Measurements from ENCODE around the gene DMWD. TPM values are rescaled to one million over a fixed set of nuclear protein-coding genes. Genes with fewer than 3 reads are reported as not detected.

The DMWD gene
- total RNA-seq, 4 donors from 2014 or later: 41.5 to 75.5 (median 59.4) TPM

DNA sequence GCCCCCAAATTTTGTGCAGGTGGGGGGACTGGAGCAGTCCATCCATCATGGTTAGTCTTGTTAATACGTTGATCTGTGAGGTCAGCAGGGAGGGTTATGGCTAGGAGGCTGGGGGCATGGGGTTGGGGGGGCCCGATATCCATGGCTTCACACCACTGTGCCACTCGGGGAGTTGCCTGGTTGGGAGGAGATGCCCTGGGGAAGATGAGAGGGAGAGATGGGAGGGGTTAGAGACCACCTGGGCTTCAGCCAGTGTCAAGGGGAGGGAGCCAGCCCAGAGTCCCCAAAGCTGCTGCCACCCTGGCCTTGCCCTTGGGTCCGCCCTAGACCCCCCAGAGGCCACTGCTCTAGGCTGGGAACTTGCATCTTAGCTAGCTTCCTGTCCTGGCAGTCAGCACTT lies 8.5 kb downstream of the DMWD start:
- WGBS, 2 donors (ENCODE audit: low coverage in 1 of 2): no CpG with 5 or more reads among the region's 4 CpGs
- H3K9me3 ChIP-seq: no peaks in the 10 kb centered on the region
- H3K27me3 ChIP-seq: no peaks in the 10 kb centered on the region
- H3K27ac ChIP-seq: peak overlapping the region; percentile 75 to 97 (median 92)
- TF ChIP-seq POLR2A (IDR thresholded peaks at IDR 0.05) (no peak), CTCF (IDR thresholded peaks at IDR 0.05) (no peak), POLR2AphosphoS5 (IDR thresholded peaks at IDR 0.05) (no peak), EP300 (IDR thresholded peaks at IDR 0.05) (no peak)
- no peak overlapping the region for H3K4me3 ChIP-seq
- peaks cover 0 to 41% of the 10 kb centered on the region in 2 donors for H3K36me3 ChIP-seq
- peaks cover 8 to 75% (median 24%) of the 10 kb centered on the region in 3 donors for H3K4me1 ChIP-seq
- ATAC-seq: no peak

DNA sequence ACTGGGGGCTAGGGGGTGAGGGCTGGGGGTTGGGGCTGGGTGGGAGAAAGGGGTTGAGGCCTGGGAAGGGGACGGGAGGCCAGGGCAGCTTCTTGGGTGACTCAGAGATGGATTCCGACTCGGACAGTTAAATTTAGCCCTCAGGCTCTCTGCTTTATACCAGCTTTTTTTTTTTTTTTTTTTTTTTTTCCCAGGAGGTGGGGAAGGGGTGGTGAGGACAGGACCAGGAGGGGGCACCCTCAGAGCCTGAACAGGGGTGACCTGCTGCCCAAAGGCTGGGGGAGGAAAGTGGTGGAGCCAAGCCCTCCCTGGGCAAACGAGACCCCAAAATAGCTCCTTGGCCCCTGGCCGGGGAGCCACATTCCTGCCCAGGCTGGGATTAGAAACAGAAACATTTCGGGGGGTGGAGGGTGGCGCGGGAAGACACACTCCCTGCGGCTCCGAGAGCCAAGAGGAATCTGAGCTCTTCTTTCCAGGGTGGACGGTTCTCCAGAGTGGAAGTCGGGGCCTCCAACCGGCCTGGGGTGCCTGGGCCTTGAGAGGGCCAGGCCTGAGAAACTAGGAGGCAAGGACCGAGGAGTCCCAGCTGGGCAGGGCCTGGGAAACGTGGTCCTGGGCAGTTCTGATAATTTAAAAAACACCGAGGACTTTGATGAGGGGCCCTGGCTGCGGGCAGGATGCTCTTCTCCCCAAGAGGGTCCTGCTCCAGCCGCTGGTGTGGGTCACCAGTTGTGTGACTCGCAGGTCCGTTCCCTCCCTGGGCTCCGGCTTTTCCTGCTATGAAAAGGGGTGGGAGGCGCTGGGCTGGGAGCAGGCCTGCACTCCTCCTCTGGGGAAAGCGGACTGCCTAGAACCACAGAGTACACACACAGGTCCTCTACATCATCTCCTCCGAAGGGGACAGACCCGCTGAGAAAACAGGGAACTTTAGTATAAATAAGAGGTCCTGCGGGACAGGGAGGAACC lies 9.5 kb downstream of the DMWD start:
- Histone ChIP-seq H3K4me1 (peaks cover 8 to 85% (median 28%) of the 10 kb centered on the region in 3 donors), H3K36me3 (peaks cover 0 to 40% of the 10 kb centered on the region in 2 donors), H3K27me3 (no peaks in the 10 kb centered on the region), H3K4me3 (peak overlapping the region; percentile 66 to 90), H3K27ac (peak overlapping the region; percentile 75 to 97 (median 92)), H3K9me3 (no peaks in the 10 kb centered on the region)
- ATAC-seq: peak; percentile 64
- TF ChIP-seq POLR2A (IDR thresholded peaks at IDR 0.05): peak; percentile 44 to 53
- TF ChIP-seq POLR2AphosphoS5 (IDR thresholded peaks at IDR 0.05): peak; percentile 94
- TF ChIP-seq CTCF (IDR thresholded peaks at IDR 0.05): peak in 1 of 4 experiments; percentile 3
- TF ChIP-seq EP300 (IDR thresholded peaks at IDR 0.05): no peak
- 7 to 33% methylated on average over 6 to 10 of the region's 26 CpGs for WGBS, 2 donors (ENCODE audit: low coverage in 1 of 2)

GRCh38 chr19:45782162-45782691 lies 10.4 kb downstream of the DMWD start, which contains the start of gene DMPK:
TSS of gene DMPK (minus strand) at chr19:45782490. CDS start at chr19:45782352, 138 bp downstream.
- peaks cover 0 to 40% of the 10 kb centered on the region in 2 donors for H3K36me3 ChIP-seq
- TF ChIP-seq EP300 (IDR thresholded peaks at IDR 0.05) (no peak), POLR2A (IDR thresholded peaks at IDR 0.05) (peak; percentile 51 to 55), CTCF (IDR thresholded peaks at IDR 0.05) (peak in 1 of 4 experiments; percentile 20), POLR2AphosphoS5 (IDR thresholded peaks at IDR 0.05) (peak; percentile 59)
- ATAC-seq: peak; percentile 42
- H3K4me3 ChIP-seq: peak within 1 kb of the TSS; percentile 66 to 90
- H3K9me3 ChIP-seq: no peaks in the 10 kb centered on the region
- H3K27me3 ChIP-seq: no peaks in the 10 kb centered on the region
- peak within 1 kb of the TSS; percentile 75 to 97 (median 92) for H3K27ac ChIP-seq
- no CpG with 5 or more reads among the region's 18 CpGs for WGBS, 2 donors (ENCODE audit: low coverage in 1 of 2)
- peaks cover 8 to 93% (median 28%) of the 10 kb centered on the region in 3 donors for H3K4me1 ChIP-seq

GRCh38 chr19:45781214-45782161 lies 11.2 kb downstream of the DMWD start:
- Histone ChIP-seq H3K4me3 (peak overlapping the region; percentile 66 to 90), H3K4me1 (peaks cover 8 to 96% (median 28%) of the 10 kb centered on the region in 3 donors), H3K36me3 (peaks cover 0 to 40% of the 10 kb centered on the region in 2 donors), H3K9me3 (no peaks in the 10 kb centered on the region), H3K27me3 (no peaks in the 10 kb centered on the region), H3K27ac (peak overlapping the region; percentile 75 to 97 (median 92))
- WGBS, 2 donors (ENCODE audit: low coverage in 1 of 2): 52% methylated on average over 6 of the region's 17 CpGs; no CpG with 5 or more reads in 1 of the 2 donors
- TF ChIP-seq POLR2AphosphoS5 (IDR thresholded peaks at IDR 0.05): no peak
- no peak for TF ChIP-seq POLR2A (IDR thresholded peaks at IDR 0.05)
- no peak for TF ChIP-seq EP300 (IDR thresholded peaks at IDR 0.05)
- no peak for TF ChIP-seq CTCF (IDR thresholded peaks at IDR 0.05)
- no peak for ATAC-seq
